Caco-2 (cell line): Measurements from ENCODE around the gene PPP1R9B. TPM values are rescaled to one million over a fixed set of nuclear protein-coding genes. Genes with fewer than 3 reads are reported as not detected.

Experiments
- BruUV-seq: library from RNA; stranded (reverse); fragments of 400-500 nt; replicated peaks from 2 replicates; lab custom pipeline; 2021; lab: Mats Ljungman, UMichigan
- CTCF ChIA-PET: fragments of 300-600 bp; sonication (Branson Sonifier 250); formaldehyde crosslinking; loops from one replicate; lab custom pipeline; 2022; ENCODE audit warnings: antibody characterized with exemption; lab: Charles Lee
- POLR2A ChIA-PET: fragments of 300-600 bp; sonication (Branson Sonifier 250); formaldehyde crosslinking; loops from one replicate; lab custom pipeline; 2022; ENCODE audit warnings: antibody characterized with exemption; lab: Charles Lee
- DNase-seq, 2 experiments: peaks; one replicate each; pipeline versions ENCODE4 v3.0.0 to v3.0.0-alpha.2; 2020 to 2022
- H3K27me3 ChIP-seq: replicated peaks from 2 replicates; pipeline ENCODE4 v1.6.0; 2011; ENCODE audit warnings: low read length; ENCODE audit not compliant: control insufficient read depth, insufficient read depth
- H3K36me3 ChIP-seq: 2 replicates; pipeline ENCODE4 v1.5.1; 2011; ENCODE audit warnings: low read length; ENCODE audit not compliant: control insufficient read depth, insufficient read depth
- H3K4me1 ChIP-seq: fragments of 250-450 bp; sonication (Bioruptor Pico); 2 replicates; pipeline ENCODE4 v1.5.1; 2020; ENCODE audit warnings: mild to moderate bottlenecking
- H3K4me3 ChIP-seq: 2 replicates; pipeline ENCODE4 v1.5.1; 2011; ENCODE audit warnings: low read depth, mild to moderate bottlenecking, control low read depth, low read length
- H3K9me3 ChIP-seq: fragments of 250-450 bp; sonication (Bioruptor Pico); 2 replicates; pipeline ENCODE4 v1.5.1; 2020; ENCODE audit warnings: mild to moderate bottlenecking, moderate library complexity
- H3K27ac Mint-ChIP-seq: one replicate; pipeline ENCODE4 v1.8.0; 2022; ENCODE audit warnings: mixed read lengths; ENCODE audit not compliant: unreplicated experiment
- H3K27me3 Mint-ChIP-seq: one replicate; pipeline ENCODE4 v1.8.0; 2022; ENCODE audit warnings: mixed read lengths; ENCODE audit not compliant: insufficient read depth, unreplicated experiment
- H3K36me3 Mint-ChIP-seq: one replicate; pipeline ENCODE4 v1.8.0; 2022; ENCODE audit warnings: mild to moderate bottlenecking, mixed read lengths; ENCODE audit not compliant: insufficient read depth, unreplicated experiment
- H3K4me1 Mint-ChIP-seq: one replicate; pipeline ENCODE4 v1.8.0; 2022; ENCODE audit warnings: low read depth, mixed read lengths; ENCODE audit not compliant: unreplicated experiment
- H3K4me3 Mint-ChIP-seq: one replicate; pipeline ENCODE4 v1.8.0; 2022; ENCODE audit warnings: mild to moderate bottlenecking, moderate library complexity, mixed read lengths; ENCODE audit not compliant: unreplicated experiment
- H3K9me3 Mint-ChIP-seq: one replicate; pipeline ENCODE4 v1.8.0; 2022; ENCODE audit warnings: mixed read lengths; ENCODE audit not compliant: unreplicated experiment
- intact Hi-C: fragments of 100-400 bp; cut with micrococcal nuclease; formaldehyde crosslinking; loops from one replicate; pipeline ENCODE4 v1.10.0; 2022; ENCODE audit not compliant: unreplicated experiment
- total RNA-seq: library from RNA; stranded (reverse); gene quantifications from 2 replicates; pipeline ENCODE4 v1.2.3, GENCODE V29; 2022
- TF ChIP-seq, protein P1 (sequence below), 2 experiments: fragments of 200-600 bp in 1 of 2; IDR thresholded peaks; 1 replicate in 1 of 2; 2 replicates in 1 of 2; pipeline versions ENCODE4 v1.5.1 to v1.8.0; 2011 to 2022; ENCODE audit warnings: antibody characterized with exemption in 1 of 2, control low read depth in 1 of 2, inconsistent platforms in 1 of 2, low read depth in 1 of 2, low read length in 1 of 2, mild to moderate bottlenecking in 1 of 2, moderate library complexity in 1 of 2; ENCODE audit not compliant: insufficient read depth in 1 of 2, severe bottlenecking in 1 of 2, unreplicated experiment in 1 of 2

The PPP1R9B gene
- total RNA-seq, 1 experiment from 2014 or later = 74.8 TPM

- H3K4me1 Mint-ChIP-seq = no peaks in the 10 kb centered on the region
- no peaks in the 10 kb centered on the region for H3K36me3 ChIP-seq
- intact Hi-C loops = no loop called here
- no peaks in the 10 kb centered on the region for H3K27me3 ChIP-seq
- no peak overlapping the region for H3K4me3 Mint-ChIP-seq
- no peak overlapping the region for H3K27ac Mint-ChIP-seq
- H3K4me1 ChIP-seq = peaks cover 22% of the 10 kb centered on the region
- no TSS peak for BruUV-seq
- H3K9me3 ChIP-seq = no peaks in the 10 kb centered on the region
- H3K9me3 Mint-ChIP-seq = no peaks in the 10 kb centered on the region
- TF ChIP-seq, protein P1, sequence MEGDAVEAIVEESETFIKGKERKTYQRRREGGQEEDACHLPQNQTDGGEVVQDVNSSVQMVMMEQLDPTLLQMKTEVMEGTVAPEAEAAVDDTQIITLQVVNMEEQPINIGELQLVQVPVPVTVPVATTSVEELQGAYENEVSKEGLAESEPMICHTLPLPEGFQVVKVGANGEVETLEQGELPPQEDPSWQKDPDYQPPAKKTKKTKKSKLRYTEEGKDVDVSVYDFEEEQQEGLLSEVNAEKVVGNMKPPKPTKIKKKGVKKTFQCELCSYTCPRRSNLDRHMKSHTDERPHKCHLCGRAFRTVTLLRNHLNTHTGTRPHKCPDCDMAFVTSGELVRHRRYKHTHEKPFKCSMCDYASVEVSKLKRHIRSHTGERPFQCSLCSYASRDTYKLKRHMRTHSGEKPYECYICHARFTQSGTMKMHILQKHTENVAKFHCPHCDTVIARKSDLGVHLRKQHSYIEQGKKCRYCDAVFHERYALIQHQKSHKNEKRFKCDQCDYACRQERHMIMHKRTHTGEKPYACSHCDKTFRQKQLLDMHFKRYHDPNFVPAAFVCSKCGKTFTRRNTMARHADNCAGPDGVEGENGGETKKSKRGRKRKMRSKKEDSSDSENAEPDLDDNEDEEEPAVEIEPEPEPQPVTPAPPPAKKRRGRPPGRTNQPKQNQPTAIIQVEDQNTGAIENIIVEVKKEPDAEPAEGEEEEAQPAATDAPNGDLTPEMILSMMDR (IDR thresholded peaks at IDR 0.05; ENCODE audit: insufficient read depth in 1 of 2, low read depth in 1 of 2, low read length in 1 of 2, severe bottlenecking in 1 of 2, unreplicated experiment in 1 of 2) = no peak
- CTCF ChIA-PET = no interaction called here
- POLR2A ChIA-PET = no interaction called here
- no peaks in the 10 kb centered on the region for H3K36me3 Mint-ChIP-seq
- DNase-seq = no peak
- no peaks in the 10 kb centered on the region for H3K27me3 Mint-ChIP-seq
- H3K4me3 ChIP-seq = no peak overlapping the region
These were observed 41.9 kb downstream of the PPP1R9B start for GRCh38 chr17:50108556-50108955.

GRCh38 chr17:50107790-50108414, 42.6 kb downstream of the PPP1R9B start:
- H3K36me3 ChIP-seq = no peaks in the 10 kb centered on the region
- no peaks in the 10 kb centered on the region for H3K4me1 Mint-ChIP-seq
- no peak overlapping the region for H3K27ac Mint-ChIP-seq
- intact Hi-C loops = no loop called here
- BruUV-seq = no TSS peak
- H3K4me1 ChIP-seq = peaks cover 17% of the 10 kb centered on the region
- no peaks in the 10 kb centered on the region for H3K36me3 Mint-ChIP-seq
- H3K4me3 ChIP-seq = no peak overlapping the region
- H3K27me3 Mint-ChIP-seq = no peaks in the 10 kb centered on the region
- H3K4me3 Mint-ChIP-seq = no peak overlapping the region
- ChIA-PET CTCF (no interaction called here), POLR2A (no interaction called here)
- TF ChIP-seq, protein P1 (IDR thresholded peaks at IDR 0.05; ENCODE audit: insufficient read depth in 1 of 2, low read depth in 1 of 2, low read length in 1 of 2, severe bottlenecking in 1 of 2, unreplicated experiment in 1 of 2) = no peak
- no peaks in the 10 kb centered on the region for H3K9me3 ChIP-seq
- H3K27me3 ChIP-seq = no peaks in the 10 kb centered on the region
- H3K9me3 Mint-ChIP-seq = no peaks in the 10 kb centered on the region
- DNase-seq = no peak

DNA sequence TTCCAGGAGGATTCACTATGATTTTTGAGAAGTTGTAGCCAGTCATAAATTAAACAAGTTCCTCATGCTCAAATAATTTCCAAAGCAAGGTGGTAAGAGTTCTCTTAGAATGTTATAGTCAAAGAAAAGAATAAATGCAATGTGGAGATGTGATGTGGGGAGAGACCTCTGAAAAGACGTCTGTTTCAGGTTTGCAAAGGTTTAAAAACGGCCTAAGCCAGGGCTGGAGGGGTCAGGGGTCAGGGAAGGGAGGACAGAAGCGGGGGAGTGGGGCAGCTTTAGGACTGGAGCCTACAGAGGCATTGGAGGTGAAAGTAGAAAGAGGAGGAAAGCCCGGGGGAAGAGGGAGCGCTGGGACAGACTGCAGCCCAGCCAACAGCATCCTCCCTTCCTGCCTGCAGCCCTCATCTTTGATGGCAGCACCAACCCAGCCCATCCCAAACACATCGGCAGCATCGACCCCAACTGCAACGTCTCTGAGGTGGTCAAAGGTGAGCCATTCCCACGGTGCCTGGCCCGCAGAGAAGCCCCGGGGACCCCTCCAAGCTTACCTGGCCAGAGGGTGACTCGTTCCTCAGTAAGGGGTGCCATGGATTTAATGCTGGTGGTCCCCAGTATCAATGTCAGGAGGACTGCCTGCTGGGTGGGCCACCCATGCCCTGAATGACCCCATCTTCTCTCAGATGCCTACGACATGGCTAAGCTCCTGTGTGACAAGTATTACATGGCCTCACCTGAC, 43.9 kb downstream of the PPP1R9B start:
- Mint-ChIP-seq H3K4me1 (no peaks in the 10 kb centered on the region), H3K27ac (no peak overlapping the region), H3K27me3 (no peaks in the 10 kb centered on the region), H3K36me3 (no peaks in the 10 kb centered on the region), H3K4me3 (no peak overlapping the region), H3K9me3 (no peaks in the 10 kb centered on the region)
- CTCF ChIA-PET = no interaction called here
- no peak for DNase-seq
- H3K27me3 ChIP-seq = no peaks in the 10 kb centered on the region
- no TSS peak for BruUV-seq
- H3K4me1 ChIP-seq = peaks cover 4% of the 10 kb centered on the region
- H3K4me3 ChIP-seq = no peak overlapping the region
- H3K9me3 ChIP-seq = no peaks in the 10 kb centered on the region
- POLR2A ChIA-PET = no interaction called here
- H3K36me3 ChIP-seq = no peaks in the 10 kb centered on the region
- TF ChIP-seq, protein P1 (IDR thresholded peaks at IDR 0.05; ENCODE audit: insufficient read depth in 1 of 2, low read depth in 1 of 2, low read length in 1 of 2, severe bottlenecking in 1 of 2, unreplicated experiment in 1 of 2) = no peak
- intact Hi-C loops = no loop called here
